Body of pancreas (tissue), 4 donors: ENCODE results near the gene FGF21. TPM values are rescaled to one million over a fixed set of nuclear protein-coding genes. Genes with fewer than 3 reads are reported as not detected.

Experiments
- ATAC-seq: fragments of 150-250 bp; one replicate; pipeline ENCODE4 v1.9.1; 2016
- DNase-seq, 4 donors: peaks; one replicate each; pipeline ENCODE4 v3.0.0-alpha.2; 2019
- H3K27ac ChIP-seq, 4 donors: fragments of 200-600 bp; sonication (generic); 1 replicate in 3 of 4; 2 replicates in 1 of 4; pipeline versions ENCODE4 v1.5.1 to v1.6.1; 2016 to 2019; ENCODE audit warnings: mild to moderate bottlenecking in 1 of 4, mixed read lengths in 1 of 4, moderate library complexity in 1 of 4
- H3K27me3 ChIP-seq, 2 donors: fragments of 200-600 bp; sonication (generic); one replicate each; pipeline ENCODE4 v1.6.0; 2016; ENCODE audit warnings: mild to moderate bottlenecking in 1 of 2
- H3K36me3 ChIP-seq, 2 donors: fragments of 200-600 bp; sonication (generic); replicated peaks in 1 of 2; 2 replicates each; pipeline ENCODE4 v1.5.1; 2016; ENCODE audit warnings: low read depth in 2 of 2; ENCODE audit not compliant: insufficient read depth in 1 of 2
- H3K4me1 ChIP-seq: fragments of 200-600 bp; sonication (generic); one replicate; pipeline ENCODE4 v1.6.0; 2016
- H3K4me3 ChIP-seq, 2 donors: fragments of 200-600 bp; sonication (generic); 1 replicate in 1 of 2; 2 replicates in 1 of 2; pipeline ENCODE4 v1.5.1; 2016 to 2019
- H3K9me3 ChIP-seq, 3 donors: fragments of 200-600 bp; sonication (generic); 1 replicate in 2 of 3; 2 replicates in 1 of 3; pipeline ENCODE4 v1.5.1; 2016
- CTCF ChIP-seq, 7 experiments: fragments of 450-650 bp in 4 of 7; fragments of 200-600 bp in 3 of 7; sonication (generic) in 3 of 7; IDR thresholded peaks; one replicate each; pipeline ENCODE4 v1.5.1; 2016 to 2019; ENCODE audit warnings: antibody characterized with exemption in 7 of 7
- POLR2A ChIP-seq, 3 donors: fragments of 450-650 bp; IDR thresholded peaks; one replicate each; pipeline ENCODE4 v1.6.1; 2016; ENCODE audit warnings: antibody characterized with exemption in 3 of 3, mild to moderate bottlenecking in 2 of 3
- WGBS, 2 donors: methylation state at CpG; one replicate each; pipeline ENCODE4 v1.1.5; 2017; 5-methylcytosine and 5-hydroxymethylcytosine counted together
- intact Hi-C: fragments of 100-400 bp; cut with DNase I; formaldehyde crosslinking; loops from one replicate; pipeline ENCODE4 v1.15.1; 2023
- total RNA-seq, 2 donors: library from RNA; depleted of rRNA; stranded (reverse); fragments of >200 nt; gene quantifications; one replicate each; pipeline ENCODE4 v1.1.0, GENCODE V29; 2016

FGF21 gene
- total RNA-seq, 2 donors from 2014 or later = not detected

- intact Hi-C loops = loop anchor here (5.0 kb wide), 1 partner anchor 37 kb away; no protein-coding TSS in a partner anchor
- peaks cover 0 to 2% of the 10 kb centered on the region in 2 donors for H3K36me3 ChIP-seq
- peaks cover 17% of the 10 kb centered on the region for H3K4me1 ChIP-seq
- no peaks in the 10 kb centered on the region for H3K27me3 ChIP-seq
- no peaks in the 10 kb centered on the region for H3K9me3 ChIP-seq
- H3K27ac ChIP-seq = peak overlapping the region; percentile 75 to 82 (median 78)
- peak in 2 of 3 donors; percentile 23 to 39 for TF ChIP-seq POLR2A (IDR thresholded peaks at IDR 0.05)
- TF ChIP-seq CTCF (IDR thresholded peaks at IDR 0.05) = peak; percentile 88 to 99 (median 95)
- peak; percentile 97 for ATAC-seq
- peak; percentile 91 to 96 (median 94) for DNase-seq
- 1 to 2% methylated on average over 20 to 38 of the region's 38 CpGs for WGBS, 2 donors
- no peak overlapping the region for H3K4me3 ChIP-seq
These were observed 39.8 kb downstream of the FGF21 start for GRCh38 chr19:48795055-48795684.

GRCh38 chr19:48795685-48796070, 40.4 kb downstream of the FGF21 start:
- peak overlapping the region in 3 of 4 donors; percentile 76 to 82 (median 81) for H3K27ac ChIP-seq
- 50 to 58% methylated on average over 1 to 2 of the region's 2 CpGs for WGBS, 2 donors
- peak in 1 of 4 donors; percentile 46 for DNase-seq
- H3K27me3 ChIP-seq = no peaks in the 10 kb centered on the region
- no peaks in the 10 kb centered on the region for H3K9me3 ChIP-seq
- peak; percentile 11 for ATAC-seq
- H3K4me1 ChIP-seq = peaks cover 17% of the 10 kb centered on the region
- TF ChIP-seq CTCF (IDR thresholded peaks at IDR 0.05) = no peak
- TF ChIP-seq POLR2A (IDR thresholded peaks at IDR 0.05) = no peak
- peaks cover 0 to 2% of the 10 kb centered on the region in 2 donors for H3K36me3 ChIP-seq
- no peak overlapping the region for H3K4me3 ChIP-seq
- intact Hi-C loops = loop anchor here (5.0 kb wide), 1 partner anchor 37 kb away; no protein-coding TSS in a partner anchor

GRCh38 chr19:48796298-48797083, 41.2 kb downstream of the FGF21 start:
- intact Hi-C loops = loop anchor here (5.0 kb wide), 1 partner anchor 36 kb away; no protein-coding TSS in a partner anchor

GRCh38 chr19:48797103-48797502, 41.8 kb downstream of the FGF21 start:
- Histone ChIP-seq H3K4me3 (no peak overlapping the region), H3K36me3 (peaks cover 0 to 2% of the 10 kb centered on the region in 2 donors), H3K9me3 (no peaks in the 10 kb centered on the region), H3K27ac (no peak overlapping the region), H3K4me1 (peaks cover 17% of the 10 kb centered on the region), H3K27me3 (no peaks in the 10 kb centered on the region)
- no peak for TF ChIP-seq POLR2A (IDR thresholded peaks at IDR 0.05)
- TF ChIP-seq CTCF (IDR thresholded peaks at IDR 0.05) = no peak
- intact Hi-C loops = loop anchor here (5.0 kb wide), 1 partner anchor 35 kb away; no protein-coding TSS in a partner anchor
- ATAC-seq (no peak), DNase-seq (no peak)
- 80 to 100% methylated on average over 3 to 7 of the region's 7 CpGs for WGBS, 2 donors

More at GRCh38 chr19:48796298-48797083, 41.2 kb downstream of the FGF21 start:
- ATAC-seq (no peak), DNase-seq (no peak)
- Histone ChIP-seq H3K27ac (peak overlapping the region in 3 of 4 donors; percentile 76 to 82 (median 81)), H3K36me3 (peaks cover 0 to 2% of the 10 kb centered on the region in 2 donors), H3K4me1 (peaks cover 17% of the 10 kb centered on the region), H3K4me3 (no peak overlapping the region), H3K27me3 (no peaks in the 10 kb centered on the region), H3K9me3 (no peaks in the 10 kb centered on the region)
- WGBS, 2 donors = 85 to 100% methylated on average over 1 to 19 of the region's 20 CpGs
- TF ChIP-seq CTCF (IDR thresholded peaks at IDR 0.05) (no peak), POLR2A (IDR thresholded peaks at IDR 0.05) (no peak)
